Measurements from ENCODE around the gene ZGPAT. TPM values are rescaled to one million over a fixed set of nuclear protein-coding genes. Genes with fewer than 3 reads are reported as not detected.

ZGPAT gene
- total and polyA plus RNA-seq, 2 of the 13 experiments (the other 11 are each of a cell fraction or from before 2014, with no cell fraction given): 23.0 to 41.9 TPM

DNA sequence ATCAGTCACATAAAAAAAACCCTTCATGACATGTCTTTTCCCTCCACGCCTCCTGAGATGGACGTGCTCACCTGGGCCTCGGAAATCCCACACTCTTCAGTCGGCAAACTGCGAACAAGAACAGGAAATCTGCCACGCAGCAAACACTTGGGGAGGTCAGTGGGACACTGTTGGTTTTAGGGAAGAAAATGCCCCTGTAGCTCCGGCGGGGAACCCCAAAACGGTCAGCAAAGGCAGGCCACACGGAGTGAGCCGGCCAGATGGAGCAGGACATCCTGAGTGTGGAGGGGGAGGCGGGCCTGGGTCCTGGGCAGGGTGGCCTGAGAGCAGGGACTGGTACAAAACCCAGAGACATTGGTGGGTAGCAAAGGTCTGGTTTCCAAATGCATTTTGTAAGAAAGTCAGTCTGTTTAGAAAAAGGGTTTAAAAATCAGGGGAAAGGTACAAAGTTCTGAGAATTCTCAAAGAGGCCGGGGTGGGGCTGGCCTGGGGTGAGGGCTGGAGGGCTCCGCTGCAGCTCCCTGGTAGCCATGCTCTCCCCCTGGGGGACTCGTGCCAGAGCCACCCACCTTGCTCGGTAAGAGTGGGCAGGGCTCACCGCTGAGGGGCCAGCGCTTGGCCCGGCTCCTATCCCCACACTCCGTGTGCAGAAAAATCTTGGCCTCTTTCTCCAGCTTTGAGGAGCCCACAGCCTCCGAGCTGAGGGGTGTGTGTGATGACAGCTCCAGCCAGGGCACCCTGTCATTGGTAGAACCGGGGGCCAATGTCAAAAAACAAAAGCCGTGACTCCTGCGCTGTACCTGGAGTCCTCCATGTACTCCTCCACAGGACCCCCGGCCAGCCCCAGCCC is 37.0 kb downstream of the ZGPAT start (continued):
- TF ChIP-seq ZNF230 (CRISPR knock-in tag; IDR thresholded peaks at IDR 0.05) (0 out of 2 replicates have a peak, but pooled peaks have one; percentile 41), ZNF556 (CRISPR knock-in tag; IDR thresholded peaks at IDR 0.05; ENCODE audit: borderline replicate concordance) (peak; percentile 63; the same call in 1 of the 2 replicates), KMT2A (CRISPR knock-in tag; IDR thresholded peaks at IDR 0.05) (peak; percentile 40; the same call in 1 of the 2 replicates), ZNF33A (CRISPR knock-in tag; IDR thresholded peaks at IDR 0.05; ENCODE audit: borderline replicate concordance) (no peak), ZKSCAN5 (CRISPR knock-in tag; IDR thresholded peaks at IDR 0.05) (0 out of 2 replicates have a peak, but pooled peaks have one; percentile 43), ZNF552 (CRISPR knock-in tag; IDR thresholded peaks at IDR 0.05; ENCODE audit: borderline replicate concordance) (no peak; the same call in 1 of the 2 replicates), ZC3H13 (CRISPR knock-in tag; IDR thresholded peaks at IDR 0.05) (peak; percentile 93), POGK (CRISPR knock-in tag; conservative IDR thresholded peaks at IDR 0.05) (0 out of 2 replicates have a peak, but pooled peaks have one; percentile 48), AGO1 (IDR thresholded peaks at IDR 0.05; ENCODE audit: low read depth, low read length, poor library complexity, severe bottlenecking) (peak; percentile 95), ZNF782 (CRISPR knock-in tag; IDR thresholded peaks at IDR 0.05; ENCODE audit: borderline replicate concordance) (no peak), GATA4 (IDR thresholded peaks at IDR 0.05; ENCODE audit: borderline replicate concordance, low read depth) (0 out of 2 replicates have a peak, but pooled peaks have one; percentile 32), DPF2 (CRISPR knock-in tag; IDR thresholded peaks at IDR 0.05; ENCODE audit: borderline replicate concordance, low read depth) (peak; percentile 43; the same call in 1 of the 2 replicates), RBM22 (optimal IDR thresholded peaks at IDR 0.05; ENCODE audit: low read length) (peak; percentile 64), ZNF558 (CRISPR knock-in tag; IDR thresholded peaks at IDR 0.05; ENCODE audit: borderline replicate concordance) (no peak), XRCC5 (optimal IDR thresholded peaks at IDR 0.05; ENCODE audit: low read length) (no peak), MEIS1 (CRISPR knock-in tag; IDR thresholded peaks at IDR 0.05; ENCODE audit: borderline replicate concordance) (0 out of 2 replicates have a peak, but pooled peaks have one; percentile 48), ATF7-NPFF (CRISPR knock-in tag; IDR thresholded peaks at IDR 0.05; ENCODE audit: low read depth) (0 out of 2 replicates have a peak, but pooled peaks have one; percentile 40)
- TF ChIP-seq, protein P1, sequence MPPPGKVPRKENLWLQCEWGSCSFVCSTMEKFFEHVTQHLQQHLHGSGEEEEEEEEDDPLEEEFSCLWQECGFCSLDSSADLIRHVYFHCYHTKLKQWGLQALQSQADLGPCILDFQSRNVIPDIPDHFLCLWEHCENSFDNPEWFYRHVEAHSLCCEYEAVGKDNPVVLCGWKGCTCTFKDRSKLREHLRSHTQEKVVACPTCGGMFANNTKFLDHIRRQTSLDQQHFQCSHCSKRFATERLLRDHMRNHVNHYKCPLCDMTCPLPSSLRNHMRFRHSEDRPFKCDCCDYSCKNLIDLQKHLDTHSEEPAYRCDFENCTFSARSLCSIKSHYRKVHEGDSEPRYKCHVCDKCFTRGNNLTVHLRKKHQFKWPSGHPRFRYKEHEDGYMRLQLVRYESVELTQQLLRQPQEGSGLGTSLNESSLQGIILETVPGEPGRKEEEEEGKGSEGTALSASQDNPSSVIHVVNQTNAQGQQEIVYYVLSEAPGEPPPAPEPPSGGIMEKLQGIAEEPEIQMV (CRISPR knock-in tag; IDR thresholded peaks at IDR 0.05; ENCODE audit: low read depth): peak; percentile 74; the same call in 1 of the 2 replicates
- TF ChIP-seq, protein P2, sequence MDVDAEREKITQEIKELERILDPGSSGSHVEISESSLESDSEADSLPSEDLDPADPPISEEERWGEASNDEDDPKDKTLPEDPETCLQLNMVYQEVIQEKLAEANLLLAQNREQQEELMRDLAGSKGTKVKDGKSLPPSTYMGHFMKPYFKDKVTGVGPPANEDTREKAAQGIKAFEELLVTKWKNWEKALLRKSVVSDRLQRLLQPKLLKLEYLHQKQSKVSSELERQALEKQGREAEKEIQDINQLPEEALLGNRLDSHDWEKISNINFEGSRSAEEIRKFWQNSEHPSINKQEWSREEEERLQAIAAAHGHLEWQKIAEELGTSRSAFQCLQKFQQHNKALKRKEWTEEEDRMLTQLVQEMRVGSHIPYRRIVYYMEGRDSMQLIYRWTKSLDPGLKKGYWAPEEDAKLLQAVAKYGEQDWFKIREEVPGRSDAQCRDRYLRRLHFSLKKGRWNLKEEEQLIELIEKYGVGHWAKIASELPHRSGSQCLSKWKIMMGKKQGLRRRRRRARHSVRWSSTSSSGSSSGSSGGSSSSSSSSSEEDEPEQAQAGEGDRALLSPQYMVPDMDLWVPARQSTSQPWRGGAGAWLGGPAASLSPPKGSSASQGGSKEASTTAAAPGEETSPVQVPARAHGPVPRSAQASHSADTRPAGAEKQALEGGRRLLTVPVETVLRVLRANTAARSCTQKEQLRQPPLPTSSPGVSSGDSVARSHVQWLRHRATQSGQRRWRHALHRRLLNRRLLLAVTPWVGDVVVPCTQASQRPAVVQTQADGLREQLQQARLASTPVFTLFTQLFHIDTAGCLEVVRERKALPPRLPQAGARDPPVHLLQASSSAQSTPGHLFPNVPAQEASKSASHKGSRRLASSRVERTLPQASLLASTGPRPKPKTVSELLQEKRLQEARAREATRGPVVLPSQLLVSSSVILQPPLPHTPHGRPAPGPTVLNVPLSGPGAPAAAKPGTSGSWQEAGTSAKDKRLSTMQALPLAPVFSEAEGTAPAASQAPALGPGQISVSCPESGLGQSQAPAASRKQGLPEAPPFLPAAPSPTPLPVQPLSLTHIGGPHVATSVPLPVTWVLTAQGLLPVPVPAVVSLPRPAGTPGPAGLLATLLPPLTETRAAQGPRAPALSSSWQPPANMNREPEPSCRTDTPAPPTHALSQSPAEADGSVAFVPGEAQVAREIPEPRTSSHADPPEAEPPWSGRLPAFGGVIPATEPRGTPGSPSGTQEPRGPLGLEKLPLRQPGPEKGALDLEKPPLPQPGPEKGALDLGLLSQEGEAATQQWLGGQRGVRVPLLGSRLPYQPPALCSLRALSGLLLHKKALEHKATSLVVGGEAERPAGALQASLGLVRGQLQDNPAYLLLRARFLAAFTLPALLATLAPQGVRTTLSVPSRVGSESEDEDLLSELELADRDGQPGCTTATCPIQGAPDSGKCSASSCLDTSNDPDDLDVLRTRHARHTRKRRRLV (CRISPR knock-in tag; IDR thresholded peaks at IDR 0.05): 0 out of 2 replicates have a peak, but pooled peaks have one; percentile 23
